MM.1S (cell line): ENCODE data around the gene SSBP2.

Source experiments
- DNase-seq: peaks from one replicate; pipeline ENCODE4 v3.0.0-alpha.2; 2015
- H2AFZ ChIP-seq: fragments of 300-600 bp; sonication (generic); 2 replicates; pipeline ENCODE4 v1.6.0; 2016; ENCODE audit warnings: antibody characterized with exemption, low read length
- H3F3A ChIP-seq: fragments of 300-600 bp; sonication (generic); 2 replicates; pipeline ENCODE4 v1.6.1; 2016; ENCODE audit warnings: mild to moderate bottlenecking, antibody characterized with exemption, low read length, moderate library complexity, mixed read lengths; ENCODE audit not compliant: insufficient read depth
- H3K27ac ChIP-seq: fragments of 300-600 bp; sonication (generic); 2 replicates; pipeline ENCODE4 v1.5.1; 2016; ENCODE audit warnings: mild to moderate bottlenecking, low read length
- H3K27me3 ChIP-seq: fragments of 300-600 bp; sonication (generic); replicated peaks from 2 replicates; pipeline ENCODE4 v1.6.0; 2016; ENCODE audit warnings: low read length; ENCODE audit not compliant: insufficient read depth
- H3K36me3 ChIP-seq: fragments of 300-600 bp; sonication (generic); replicated peaks from 2 replicates; pipeline ENCODE4 v1.6.1; 2016; ENCODE audit warnings: mild to moderate bottlenecking, low read length, mixed read lengths; ENCODE audit not compliant: insufficient read depth
- H3K4me1 ChIP-seq: fragments of 300-600 bp; sonication (generic); 2 replicates; pipeline ENCODE4 v1.6.1; 2016; ENCODE audit warnings: low read length, mixed read lengths
- H3K4me2 ChIP-seq: fragments of 300-600 bp; sonication (generic); 2 replicates; pipeline ENCODE4 v1.6.0; 2016; ENCODE audit warnings: low read depth, low read length
- H3K4me3 ChIP-seq: fragments of 300-600 bp; sonication (generic); 2 replicates; pipeline ENCODE4 v1.5.1; 2016; ENCODE audit warnings: low read length, mixed read lengths
- H3K79me2 ChIP-seq: fragments of 300-600 bp; sonication (generic); 2 replicates; pipeline ENCODE4 v1.6.1; 2016; ENCODE audit warnings: mixed run types, low read length, mixed read lengths
- H3K9ac ChIP-seq: fragments of 300-600 bp; sonication (generic); 2 replicates; pipeline ENCODE4 v1.6.1; 2016; ENCODE audit warnings: low read length, mixed read lengths
- H3K9me2 ChIP-seq: fragments of 300-600 bp; sonication (generic); replicated peaks from 2 replicates; pipeline ENCODE4 v1.6.1; 2016; ENCODE audit warnings: mild to moderate bottlenecking, low read length, mixed read lengths; ENCODE audit not compliant: insufficient read depth
- H3K9me3 ChIP-seq: fragments of 300-600 bp; sonication (generic); replicated peaks from 2 replicates; pipeline ENCODE4 v1.6.1; 2016; ENCODE audit warnings: mild to moderate bottlenecking, low read length, mixed read lengths; ENCODE audit not compliant: insufficient read depth
- H4K20me1 ChIP-seq: fragments of 300-600 bp; sonication (generic); 2 replicates; pipeline ENCODE4 v1.6.1; 2016; ENCODE audit warnings: mild to moderate bottlenecking, low read length, moderate library complexity, mixed read lengths; ENCODE audit not compliant: insufficient read depth
- CTCF ChIP-seq: fragments of 300-600 bp; sonication (generic); IDR thresholded peaks from 2 replicates; pipeline ENCODE4 v1.5.1; 2016; ENCODE audit warnings: antibody characterized with exemption, low read length, mixed read lengths
- EZH2 ChIP-seq: fragments of 300-600 bp; sonication (generic); optimal IDR thresholded peaks from 2 replicates; pipeline ENCODE3; 2017; ENCODE audit warnings: low read depth, mild to moderate bottlenecking, antibody characterized with exemption, low read length, mixed read lengths
- EZH2phosphoT487 ChIP-seq: fragments of 300-600 bp; sonication (generic); IDR thresholded peaks from 2 replicates; pipeline ENCODE4 v1.6.1; 2018; ENCODE audit warnings: antibody characterized with exemption, low read length

Gene SSBP2

GRCh38 chr5:81767097-81767496 lies 16.2 kb upstream of the SSBP2 start:
- Histone ChIP-seq H3K4me1 (peaks cover 9% of the 10 kb centered on the region), H2AFZ (no peak overlapping the region), H3K79me2 (no peaks in the 10 kb centered on the region), H3K27me3 (no peaks in the 10 kb centered on the region), H3K9me2 (no peaks in the 10 kb centered on the region), H3K4me2 (no peak overlapping the region), H3K9ac (no peak overlapping the region), H4K20me1 (no peaks in the 10 kb centered on the region), H3K36me3 (no peaks in the 10 kb centered on the region), H3F3A (no peaks in the 10 kb centered on the region; the same call in 1 of the 2 replicates), H3K4me3 (no peak overlapping the region), H3K27ac (no peak overlapping the region), H3K9me3 (no peaks in the 10 kb centered on the region)
- no peak for TF ChIP-seq EZH2
- no peak for TF ChIP-seq CTCF
- no peak for TF ChIP-seq EZH2phosphoT487
- no peak for DNase-seq

GRCh38 chr5:81766611-81767010 lies 15.7 kb upstream of the SSBP2 start:
- no peaks in the 10 kb centered on the region for H3K36me3 ChIP-seq
- no peaks in the 10 kb centered on the region; the same call in 1 of the 2 replicates for H3F3A ChIP-seq
- H3K4me1 ChIP-seq = peaks cover 9% of the 10 kb centered on the region
- H3K79me2 ChIP-seq = no peaks in the 10 kb centered on the region
- no peak overlapping the region for H3K9ac ChIP-seq
- H4K20me1 ChIP-seq = no peaks in the 10 kb centered on the region
- no peak overlapping the region for H3K27ac ChIP-seq
- H2AFZ ChIP-seq = no peak overlapping the region
- no peaks in the 10 kb centered on the region for H3K9me3 ChIP-seq
- TF ChIP-seq CTCF (no peak), EZH2phosphoT487 (no peak), EZH2 (no peak)
- H3K27me3 ChIP-seq = no peaks in the 10 kb centered on the region
- H3K9me2 ChIP-seq = no peaks in the 10 kb centered on the region
- no peak for DNase-seq
- H3K4me2 ChIP-seq = no peak overlapping the region
- no peak overlapping the region for H3K4me3 ChIP-seq

GRCh38 chr5:81763294-81763928 lies 12.5 kb upstream of the SSBP2 start:
- no peak for TF ChIP-seq CTCF
- no peak for TF ChIP-seq EZH2
- no peak for TF ChIP-seq EZH2phosphoT487
- H3K36me3 ChIP-seq = no peaks in the 10 kb centered on the region
- no peak overlapping the region for H3K4me2 ChIP-seq
- H3K27me3 ChIP-seq = no peaks in the 10 kb centered on the region
- no peaks in the 10 kb centered on the region for H3K9me3 ChIP-seq
- H4K20me1 ChIP-seq = no peaks in the 10 kb centered on the region
- no peaks in the 10 kb centered on the region for H3K9me2 ChIP-seq
- DNase-seq = no peak
- H3K27ac ChIP-seq = no peak overlapping the region
- no peak overlapping the region for H3K4me3 ChIP-seq
- no peaks in the 10 kb centered on the region for H3K79me2 ChIP-seq
- no peak overlapping the region for H2AFZ ChIP-seq
- H3K9ac ChIP-seq = no peak overlapping the region
- no peaks in the 10 kb centered on the region for H3F3A ChIP-seq
- peaks cover 5% of the 10 kb centered on the region; the same call in 1 of the 2 replicates for H3K4me1 ChIP-seq
